Panc1 (cell line): ENCODE data around the gene MADD.

Source experiments
- CTCF ChIP-seq: fragments of 450-650 bp; IDR thresholded peaks from 2 replicates; pipeline ENCODE4 v1.5.1; 2017; ENCODE audit warnings: mild to moderate bottlenecking
- POLR2AphosphoS5 ChIP-seq: IDR thresholded peaks from 2 replicates; pipeline ENCODE4 v1.6.1; 2012; ENCODE audit warnings: mild to moderate bottlenecking, low read depth, low read length, moderate library complexity
- TCF7L2 ChIP-seq: IDR thresholded peaks from 2 replicates; pipeline ENCODE4 v1.6.1; 2011; ENCODE audit warnings: mild to moderate bottlenecking, low read depth, low read length, inconsistent platforms
- TF ChIP-seq, protein P1 (sequence below), 2 experiments: IDR thresholded peaks; 2 replicates each; pipeline ENCODE4 v1.6.1; 2011 to 2012; ENCODE audit warnings: low read depth in 2 of 2, control low read depth in 1 of 2, low read length in 1 of 2, mild to moderate bottlenecking in 1 of 2, moderate library complexity in 1 of 2; ENCODE audit not compliant: insufficient read depth in 1 of 2

DNA sequence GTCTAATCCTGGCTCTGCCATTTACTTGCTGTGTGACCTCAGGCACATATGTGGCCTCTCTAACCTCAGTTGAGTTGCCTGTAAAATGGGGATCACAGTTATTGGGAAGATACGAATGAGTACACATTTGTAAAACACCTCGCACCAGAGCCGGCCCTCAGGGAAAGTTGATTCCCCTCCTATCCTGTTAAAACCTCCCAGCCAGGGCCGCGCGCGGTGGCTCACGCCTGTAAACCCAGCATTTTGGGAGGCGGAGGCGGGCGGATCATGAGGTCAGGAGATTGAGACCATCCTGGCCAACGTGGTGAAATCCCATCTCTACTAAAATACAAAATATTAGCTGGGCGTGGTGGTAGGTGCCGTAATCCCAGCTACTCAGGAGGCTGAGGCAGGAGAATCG, 90.4 kb downstream of the MADD start:
- TF ChIP-seq CTCF (no peak), POLR2AphosphoS5 (no peak), TCF7L2 (no peak)
- TF ChIP-seq, protein P1, sequence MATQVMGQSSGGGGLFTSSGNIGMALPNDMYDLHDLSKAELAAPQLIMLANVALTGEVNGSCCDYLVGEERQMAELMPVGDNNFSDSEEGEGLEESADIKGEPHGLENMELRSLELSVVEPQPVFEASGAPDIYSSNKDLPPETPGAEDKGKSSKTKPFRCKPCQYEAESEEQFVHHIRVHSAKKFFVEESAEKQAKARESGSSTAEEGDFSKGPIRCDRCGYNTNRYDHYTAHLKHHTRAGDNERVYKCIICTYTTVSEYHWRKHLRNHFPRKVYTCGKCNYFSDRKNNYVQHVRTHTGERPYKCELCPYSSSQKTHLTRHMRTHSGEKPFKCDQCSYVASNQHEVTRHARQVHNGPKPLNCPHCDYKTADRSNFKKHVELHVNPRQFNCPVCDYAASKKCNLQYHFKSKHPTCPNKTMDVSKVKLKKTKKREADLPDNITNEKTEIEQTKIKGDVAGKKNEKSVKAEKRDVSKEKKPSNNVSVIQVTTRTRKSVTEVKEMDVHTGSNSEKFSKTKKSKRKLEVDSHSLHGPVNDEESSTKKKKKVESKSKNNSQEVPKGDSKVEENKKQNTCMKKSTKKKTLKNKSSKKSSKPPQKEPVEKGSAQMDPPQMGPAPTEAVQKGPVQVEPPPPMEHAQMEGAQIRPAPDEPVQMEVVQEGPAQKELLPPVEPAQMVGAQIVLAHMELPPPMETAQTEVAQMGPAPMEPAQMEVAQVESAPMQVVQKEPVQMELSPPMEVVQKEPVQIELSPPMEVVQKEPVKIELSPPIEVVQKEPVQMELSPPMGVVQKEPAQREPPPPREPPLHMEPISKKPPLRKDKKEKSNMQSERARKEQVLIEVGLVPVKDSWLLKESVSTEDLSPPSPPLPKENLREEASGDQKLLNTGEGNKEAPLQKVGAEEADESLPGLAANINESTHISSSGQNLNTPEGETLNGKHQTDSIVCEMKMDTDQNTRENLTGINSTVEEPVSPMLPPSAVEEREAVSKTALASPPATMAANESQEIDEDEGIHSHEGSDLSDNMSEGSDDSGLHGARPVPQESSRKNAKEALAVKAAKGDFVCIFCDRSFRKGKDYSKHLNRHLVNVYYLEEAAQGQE (IDR thresholded peaks at IDR 0.05; ENCODE audit: insufficient read depth in 1 of 2, low read depth in 2 of 2, low read length in 1 of 2) = no peak
